Lower lobe of right lung (tissue), 2 donors: ENCODE measurements around the gene TFDP1. TPM values are rescaled to one million over a fixed set of nuclear protein-coding genes. Genes with fewer than 3 reads are reported as not detected.

ENCODE experiments used
- ATAC-seq, 2 donors: fragments of 200-7000 bp; cut with Tn5 transposase; one replicate each; pipeline ENCODE4 v1.9.1; 2020 to 2022; ENCODE audit warnings: mild to moderate bottlenecking in 2 of 2, moderate library complexity in 2 of 2
- DNase-seq: peaks from one replicate; pipeline ENCODE4 v3.0.0-alpha.2; 2020
- H3K27ac ChIP-seq: fragments of 200-600 bp; one replicate; pipeline ENCODE4 v1.8.0; 2022
- H3K27me3 ChIP-seq: fragments of 200-600 bp; one replicate; pipeline ENCODE4 v1.8.0; 2022; ENCODE audit warnings: low read depth
- H3K36me3 ChIP-seq: fragments of 200-600 bp; one replicate; pipeline ENCODE4 v1.8.0; 2022; ENCODE audit warnings: mild to moderate bottlenecking
- H3K4me1 ChIP-seq: fragments of 200-600 bp; one replicate; pipeline ENCODE4 v1.8.0; 2022
- H3K4me3 ChIP-seq: fragments of 200-600 bp; one replicate; pipeline ENCODE4 v1.8.0; 2022; ENCODE audit warnings: mild to moderate bottlenecking
- H3K9me3 ChIP-seq: fragments of 200-600 bp; one replicate; pipeline ENCODE4 v1.8.0; 2022
- intact Hi-C: fragments of 100-400 bp; cut with DNase I; formaldehyde crosslinking; loops from one replicate; pipeline ENCODE4 v1.11.0; 2022
- total RNA-seq: library from RNA; stranded (reverse); fragmentation: NEBNext Ultra II Directional; extraction: Animal tissue kit (Norgen Biotek cat#: 25700); gene quantifications from one replicate; pipeline ENCODE4 v1.2.1, GENCODE V29; 2021
- TF ChIP-seq, protein P1 (sequence below): fragments of 200-600 bp; IDR thresholded peaks from one replicate; pipeline ENCODE4 v1.8.0; 2022; ENCODE audit warnings: antibody characterized with exemption, mild to moderate bottlenecking
- donor health status: DM: no; HTN: yes; CAD: no; lungs with severe emphysema.

The TFDP1 gene
- total RNA-seq, 1 donor from 2014 or later = 47.0 TPM

DNA sequence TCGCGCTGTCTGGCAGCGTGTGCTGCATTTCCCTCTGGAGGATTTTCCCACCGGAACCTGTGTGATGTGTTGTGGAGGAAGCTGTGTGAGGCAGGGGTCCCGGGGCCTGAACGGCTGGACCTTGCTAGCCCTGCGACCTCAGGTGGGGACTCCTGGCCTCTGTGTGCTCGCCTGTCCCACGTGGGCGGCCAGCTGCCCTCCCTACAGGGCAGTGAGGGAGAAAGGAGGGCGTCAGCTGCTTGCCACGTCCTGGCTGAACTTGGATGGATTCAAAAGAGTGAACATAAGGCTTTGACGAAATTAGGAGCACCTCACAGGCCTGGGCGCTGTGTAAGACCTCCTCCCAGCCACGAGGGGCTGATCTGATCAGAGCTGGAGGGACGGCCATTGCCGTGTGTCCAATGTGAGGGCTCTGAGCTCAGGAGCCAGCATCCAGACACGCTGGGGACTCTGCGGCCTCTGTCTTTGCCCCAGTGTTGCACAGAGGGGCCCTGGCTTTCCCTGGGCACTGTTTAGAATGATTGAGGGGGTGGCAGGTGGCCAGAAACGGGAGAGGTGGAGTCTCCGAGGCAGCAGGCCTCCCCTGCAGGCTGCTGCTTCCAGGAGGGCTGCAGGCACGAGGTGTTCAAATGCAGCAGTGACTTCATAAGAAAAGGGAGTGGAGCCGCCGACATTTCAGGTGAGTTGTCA is 13.0 kb downstream of the TFDP1 start:
- TF ChIP-seq, protein P1, sequence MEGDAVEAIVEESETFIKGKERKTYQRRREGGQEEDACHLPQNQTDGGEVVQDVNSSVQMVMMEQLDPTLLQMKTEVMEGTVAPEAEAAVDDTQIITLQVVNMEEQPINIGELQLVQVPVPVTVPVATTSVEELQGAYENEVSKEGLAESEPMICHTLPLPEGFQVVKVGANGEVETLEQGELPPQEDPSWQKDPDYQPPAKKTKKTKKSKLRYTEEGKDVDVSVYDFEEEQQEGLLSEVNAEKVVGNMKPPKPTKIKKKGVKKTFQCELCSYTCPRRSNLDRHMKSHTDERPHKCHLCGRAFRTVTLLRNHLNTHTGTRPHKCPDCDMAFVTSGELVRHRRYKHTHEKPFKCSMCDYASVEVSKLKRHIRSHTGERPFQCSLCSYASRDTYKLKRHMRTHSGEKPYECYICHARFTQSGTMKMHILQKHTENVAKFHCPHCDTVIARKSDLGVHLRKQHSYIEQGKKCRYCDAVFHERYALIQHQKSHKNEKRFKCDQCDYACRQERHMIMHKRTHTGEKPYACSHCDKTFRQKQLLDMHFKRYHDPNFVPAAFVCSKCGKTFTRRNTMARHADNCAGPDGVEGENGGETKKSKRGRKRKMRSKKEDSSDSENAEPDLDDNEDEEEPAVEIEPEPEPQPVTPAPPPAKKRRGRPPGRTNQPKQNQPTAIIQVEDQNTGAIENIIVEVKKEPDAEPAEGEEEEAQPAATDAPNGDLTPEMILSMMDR = no peak
- H3K4me3 ChIP-seq = no peak overlapping the region
- H3K27ac ChIP-seq = no peak overlapping the region
- DNase-seq (peak; percentile 24), ATAC-seq (no peak)
- peaks cover 16% of the 10 kb centered on the region for H3K36me3 ChIP-seq
- intact Hi-C loops = no loop called here
- H3K27me3 ChIP-seq = no peaks in the 10 kb centered on the region
- H3K4me1 ChIP-seq = no peaks in the 10 kb centered on the region
- no peaks in the 10 kb centered on the region for H3K9me3 ChIP-seq

DNA sequence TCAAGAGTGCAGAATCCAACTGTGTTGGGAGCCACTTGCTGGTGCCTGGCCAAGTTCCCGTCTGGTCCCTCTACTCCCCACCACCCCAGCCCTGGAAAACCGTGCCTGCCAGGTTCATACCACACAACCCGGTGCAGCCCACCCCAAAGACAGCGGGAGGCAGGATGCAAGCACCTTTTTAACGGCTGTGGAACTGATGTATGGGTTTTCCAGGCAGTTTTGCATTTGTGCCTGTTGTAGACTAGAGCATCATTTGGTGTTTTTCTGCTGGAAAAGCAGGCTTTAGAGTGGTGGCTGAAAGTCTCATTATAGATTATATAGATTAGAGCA is 13.5 kb downstream of the TFDP1 start:
- ATAC-seq = no peak
- peak; percentile 22 for DNase-seq
- Histone ChIP-seq H3K9me3 (no peaks in the 10 kb centered on the region), H3K27ac (no peak overlapping the region), H3K36me3 (peaks cover 16% of the 10 kb centered on the region), H3K27me3 (no peaks in the 10 kb centered on the region), H3K4me1 (no peaks in the 10 kb centered on the region), H3K4me3 (no peak overlapping the region)
- TF ChIP-seq, protein P1 = no peak
- intact Hi-C loops = no loop called here

DNA sequence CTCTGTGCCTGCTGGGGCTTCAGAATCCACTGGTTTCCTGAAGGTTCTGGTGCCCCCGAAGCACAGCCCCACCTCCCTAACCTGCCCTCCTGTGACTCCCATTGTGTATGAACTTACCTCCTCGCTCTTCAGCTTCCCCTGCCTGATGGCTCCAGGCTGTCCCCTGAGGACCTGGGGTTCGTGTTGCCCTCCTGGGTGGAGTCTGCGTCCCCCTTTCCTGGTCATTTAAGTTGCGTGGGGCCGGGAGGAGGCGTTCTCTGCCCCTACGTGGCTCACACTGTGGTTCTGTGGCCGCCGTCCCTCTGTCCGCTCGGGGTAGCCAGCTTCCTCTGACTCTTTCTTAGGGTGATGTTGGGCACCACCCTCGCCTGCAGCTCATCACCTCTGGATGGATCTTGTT is 13.9 kb downstream of the TFDP1 start:
- Histone ChIP-seq H3K36me3 (peaks cover 16% of the 10 kb centered on the region), H3K27me3 (no peaks in the 10 kb centered on the region), H3K27ac (no peak overlapping the region), H3K4me3 (no peak overlapping the region), H3K4me1 (no peaks in the 10 kb centered on the region), H3K9me3 (no peaks in the 10 kb centered on the region)
- TF ChIP-seq, protein P1 = no peak
- DNase-seq = peak; percentile 20
- no peak for ATAC-seq
- intact Hi-C loops = no loop called here

DNA sequence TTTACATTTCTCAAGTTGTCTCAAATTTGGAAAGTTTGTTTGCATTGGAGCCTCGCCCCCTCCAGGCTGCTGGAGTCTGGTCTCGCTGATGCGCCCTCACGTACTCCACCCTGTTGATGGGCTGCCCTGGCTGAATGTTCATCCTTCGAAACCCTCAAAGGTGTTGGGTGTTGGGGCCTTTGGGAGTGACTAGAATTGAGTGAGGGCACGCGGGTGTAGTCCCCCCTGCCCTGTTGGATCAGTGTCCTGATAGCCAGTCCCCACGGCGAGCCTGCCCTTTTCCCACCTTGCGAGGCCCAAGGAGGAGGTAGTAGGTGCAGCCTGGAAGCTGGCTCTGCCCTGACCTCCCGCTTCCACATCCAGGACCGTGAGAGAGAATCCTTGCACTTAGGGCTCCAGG is 14.8 kb downstream of the TFDP1 start:
- ATAC-seq = no peak
- intact Hi-C loops = no loop called here
- Histone ChIP-seq H3K27me3 (no peaks in the 10 kb centered on the region), H3K4me3 (no peak overlapping the region), H3K4me1 (no peaks in the 10 kb centered on the region), H3K9me3 (no peaks in the 10 kb centered on the region), H3K36me3 (peaks cover 16% of the 10 kb centered on the region), H3K27ac (no peak overlapping the region)
- TF ChIP-seq, protein P1 = no peak
- DNase-seq = peak; percentile 16

DNA sequence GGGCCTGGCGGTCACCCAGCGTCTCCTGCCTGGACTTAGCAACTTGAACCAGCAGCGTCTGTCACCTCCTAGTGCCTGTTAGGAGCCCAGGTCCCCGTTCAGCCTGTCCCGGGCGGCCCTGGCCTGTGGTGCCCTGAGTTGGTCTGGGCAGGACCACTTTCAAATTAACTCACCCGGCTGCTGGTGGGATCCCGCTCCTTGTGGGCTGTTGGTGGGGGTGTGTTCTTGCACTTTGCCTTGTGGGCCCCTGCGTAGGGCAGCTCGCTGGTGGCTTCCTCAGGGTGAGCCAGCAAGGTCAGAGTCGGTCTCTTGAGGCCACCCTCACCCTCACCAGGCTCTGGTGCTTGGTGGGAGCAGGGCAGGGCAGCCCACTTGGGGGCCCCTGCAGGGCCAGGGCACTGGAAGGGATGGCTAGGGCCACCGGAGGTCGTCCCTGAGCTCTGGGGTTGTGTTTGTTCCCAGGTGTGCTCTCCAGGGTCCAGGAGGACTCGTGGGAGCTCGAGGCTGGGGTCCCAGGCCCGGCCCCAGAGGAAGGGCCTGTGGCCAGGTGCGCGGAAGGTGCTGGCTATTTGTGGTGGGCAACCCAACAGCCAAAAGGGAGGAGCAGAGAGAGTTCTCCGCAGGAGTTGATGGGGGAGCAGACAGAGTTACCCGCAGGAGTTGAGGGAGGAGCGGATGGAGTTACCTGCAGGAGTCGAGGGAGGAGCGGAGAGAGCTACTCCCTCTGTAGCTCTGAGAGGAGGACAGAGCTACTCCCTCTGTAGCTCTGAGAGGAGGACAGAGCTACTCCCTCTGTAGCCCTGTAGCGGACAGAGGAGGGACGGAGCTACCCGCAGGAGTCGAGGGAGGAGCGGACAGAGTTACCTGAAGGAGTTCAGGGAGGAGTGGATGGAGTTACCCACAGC is 16.9 kb downstream of the TFDP1 start:
- no peak overlapping the region for H3K27ac ChIP-seq
- no peak overlapping the region for H3K4me3 ChIP-seq
- no peaks in the 10 kb centered on the region for H3K9me3 ChIP-seq
- no peaks in the 10 kb centered on the region for H3K4me1 ChIP-seq
- H3K27me3 ChIP-seq = no peaks in the 10 kb centered on the region
- intact Hi-C loops = no loop called here
- DNase-seq (peak; percentile 29), ATAC-seq (no peak)
- peaks cover 15% of the 10 kb centered on the region for H3K36me3 ChIP-seq
- TF ChIP-seq, protein P1 = no peak
